T-helper 9 cell (primary cell): ENCODE data around the gene FSTL1.

Source experiments
- DNase-seq: peaks from one replicate; pipeline ENCODE4 v3.0.0-alpha.2; 2020

The FSTL1 gene

DNA sequence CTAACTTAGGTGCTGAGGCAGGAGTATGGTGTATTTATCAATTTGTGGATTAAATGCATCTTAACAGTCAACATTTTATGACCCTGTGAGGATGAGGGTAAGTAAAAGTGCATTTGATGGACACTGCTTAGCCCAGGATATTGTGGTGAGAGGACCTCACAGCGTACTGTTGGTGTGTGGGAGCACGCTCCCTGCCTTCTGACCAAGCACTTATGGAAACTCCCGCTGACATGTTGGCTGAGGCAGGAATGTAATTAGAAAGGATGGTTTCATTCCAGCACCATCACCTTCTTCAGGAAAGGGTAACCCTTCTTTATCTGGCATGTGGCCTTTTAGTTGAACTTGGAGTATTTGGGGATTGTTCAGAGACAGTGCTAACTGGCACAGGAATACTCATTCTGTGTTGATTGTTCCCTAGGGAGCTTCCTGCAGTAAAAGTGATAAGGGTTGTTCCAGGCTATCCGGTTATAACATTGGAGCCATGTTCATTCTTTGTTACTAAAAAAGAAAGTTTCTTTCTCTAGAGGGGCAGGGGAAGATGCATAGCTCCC is 11.7 kb upstream of the FSTL1 start:
- no peak for DNase-seq

- DNase-seq: no peak
Measured at GRCh38 chr3:120461416-120461815, 10.6 kb upstream of the FSTL1 start.

DNA sequence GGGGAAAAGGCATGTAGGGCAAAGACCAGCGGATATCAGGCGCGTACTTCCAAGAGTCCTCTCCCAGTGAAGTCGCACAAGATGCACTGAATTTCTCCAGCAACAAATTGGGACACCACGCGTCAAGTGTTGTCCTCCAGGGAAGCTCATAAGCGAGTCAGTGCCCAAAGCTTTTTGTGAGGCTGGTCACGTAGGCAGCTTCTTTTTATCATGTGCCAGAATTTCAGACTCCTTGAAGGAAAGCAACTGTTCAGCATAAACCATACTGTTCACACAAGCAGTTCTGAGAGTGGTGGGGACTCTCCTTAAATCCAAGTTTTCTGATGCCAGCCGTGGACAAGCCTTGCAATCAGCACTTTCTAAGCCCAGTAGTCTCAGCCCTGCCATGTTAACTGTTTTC is 10.1 kb upstream of the FSTL1 start:
- no peak for DNase-seq

GRCh38 chr3:120460181-120460790 is 9.5 kb upstream of the FSTL1 start:
- DNase-seq: no peak

DNA sequence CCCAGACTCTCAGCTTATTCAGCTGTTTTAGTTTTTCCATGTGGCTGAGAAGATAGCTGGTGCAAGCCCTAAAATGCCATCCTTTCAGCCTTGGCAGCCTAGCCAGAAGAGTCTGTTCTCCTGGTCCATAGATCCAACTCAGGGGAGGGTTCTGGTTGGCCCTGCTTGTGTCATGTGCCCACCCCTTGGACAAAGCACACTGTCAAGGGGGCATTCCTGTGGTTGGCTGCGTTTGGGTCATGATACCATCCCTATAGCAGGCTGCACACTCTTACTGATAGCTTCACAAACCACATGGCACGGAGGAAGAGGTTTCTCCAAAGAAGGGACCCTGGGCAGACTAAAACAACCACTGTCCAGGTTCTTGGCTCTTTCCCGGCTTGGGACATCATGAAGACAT is 8.4 kb upstream of the FSTL1 start:
- no peak for DNase-seq

DNA sequence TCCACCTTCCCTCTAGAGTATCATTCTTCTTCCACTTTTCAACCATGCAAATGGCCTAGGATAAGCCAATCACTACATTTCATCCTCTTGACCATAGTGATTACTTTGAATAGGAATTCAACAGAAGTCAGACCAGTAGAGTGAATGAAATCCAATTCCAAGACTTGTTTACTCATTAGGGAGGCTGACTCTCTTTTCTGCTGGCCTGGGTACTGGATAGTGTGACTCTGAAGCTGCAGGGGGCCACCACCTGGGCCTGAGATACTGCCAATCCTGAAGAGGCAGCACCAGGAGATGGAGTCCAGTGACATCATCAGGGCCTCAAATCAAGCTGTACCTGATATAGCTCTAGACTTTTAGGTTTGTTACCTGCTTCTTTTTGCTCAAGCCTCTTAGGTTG is 7.0 kb upstream of the FSTL1 start:
- no peak for DNase-seq

GRCh38 chr3:120454076-120454689 is 3.4 kb upstream of the FSTL1 start:
- DNase-seq: no peak

DNA sequence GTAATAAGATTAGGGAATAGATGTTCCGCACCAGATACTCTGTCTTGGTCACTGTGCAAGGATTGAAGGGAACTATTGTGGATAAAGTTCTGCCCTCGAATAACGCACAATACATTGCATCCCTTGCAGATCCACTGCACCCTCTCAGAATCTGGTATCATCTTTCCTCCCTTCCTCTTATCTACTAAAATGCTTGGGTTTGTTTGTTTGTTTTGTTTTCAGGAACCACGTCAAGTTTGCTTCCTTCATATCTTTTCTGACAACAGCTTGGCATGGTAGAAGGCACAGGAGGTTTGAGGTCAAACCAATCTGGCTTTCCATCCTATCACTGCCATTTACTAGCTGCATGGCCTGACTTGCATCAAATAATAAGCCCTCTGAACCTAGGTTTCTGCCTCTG is 2.0 kb upstream of the FSTL1 start:
- DNase-seq: no peak

- no peak for DNase-seq
Measured at GRCh38 chr3:120451806-120452205, 1.0 kb upstream of the FSTL1 start.

DNA sequence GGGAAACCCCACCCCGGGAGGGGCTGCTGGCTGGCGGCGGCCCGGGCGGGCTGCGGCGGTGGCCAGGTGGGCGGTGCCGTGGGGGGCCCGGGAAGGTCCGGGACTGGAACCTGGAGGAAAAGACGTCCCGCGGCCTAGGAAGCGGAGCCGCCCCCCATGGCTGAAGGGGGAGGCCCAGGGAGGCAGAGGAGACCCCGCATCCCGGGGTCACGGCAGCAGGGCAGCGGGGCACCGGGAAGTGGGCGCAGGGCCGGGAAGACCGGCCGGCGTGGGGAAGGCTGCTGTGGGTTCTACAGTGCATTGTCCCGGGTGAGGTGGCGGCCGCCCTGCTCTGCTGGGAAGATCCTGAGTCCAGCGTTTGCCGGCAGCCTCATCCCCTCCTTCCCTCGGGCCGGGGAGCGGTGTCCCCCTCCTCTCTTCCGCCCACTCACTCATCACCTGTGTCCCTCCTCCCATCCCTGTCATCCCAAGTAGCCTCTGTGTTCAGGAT is 525 bp upstream of the FSTL1 start:
- no peak for DNase-seq

DNA sequence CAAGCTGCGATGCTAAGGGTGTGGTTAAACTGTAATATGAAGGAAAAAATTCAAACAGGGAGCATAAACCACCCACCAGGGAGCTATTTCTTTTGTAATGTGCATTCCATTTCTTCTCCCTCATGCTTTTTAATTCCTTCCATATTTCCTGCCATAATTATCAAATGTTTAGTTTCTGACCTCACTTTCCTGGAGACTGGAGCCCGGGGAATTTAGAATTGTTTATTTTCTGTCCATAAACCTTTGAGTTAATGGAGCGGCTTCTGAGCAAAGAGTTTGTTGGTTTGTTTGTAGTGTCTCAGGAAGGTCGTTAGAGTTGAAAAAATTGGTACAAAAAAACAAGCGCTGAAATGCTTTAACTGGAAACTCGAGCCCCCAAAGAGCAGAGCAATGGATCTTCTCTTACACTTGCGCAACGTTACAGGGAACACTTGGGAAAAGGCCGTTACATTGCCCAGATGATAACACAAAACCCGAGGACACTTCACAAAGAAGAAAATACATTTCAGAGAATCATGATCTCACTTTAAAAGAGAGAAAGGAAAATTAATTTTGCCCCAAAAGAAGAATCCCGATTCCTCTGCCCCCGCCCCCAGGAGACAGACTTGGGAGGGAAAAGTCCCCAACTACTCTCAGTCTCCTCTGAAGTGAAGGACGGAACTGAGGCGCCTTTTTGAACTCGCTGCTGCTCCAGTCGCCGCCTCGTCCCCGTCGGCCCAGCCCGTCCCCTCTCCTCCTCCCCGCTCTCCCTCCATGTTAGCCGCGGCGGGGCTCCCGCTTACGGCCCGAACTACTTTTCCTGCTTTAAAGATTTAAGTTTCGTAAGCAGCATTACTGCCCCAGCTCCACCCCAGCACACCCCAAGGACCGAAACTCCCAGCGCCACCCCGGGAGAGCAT is 842 bp downstream of the FSTL1 start:
- DNase-seq: no peak

- no peak for DNase-seq
Measured at GRCh38 chr3:120449251-120449650, 1.5 kb downstream of the FSTL1 start.

DNA sequence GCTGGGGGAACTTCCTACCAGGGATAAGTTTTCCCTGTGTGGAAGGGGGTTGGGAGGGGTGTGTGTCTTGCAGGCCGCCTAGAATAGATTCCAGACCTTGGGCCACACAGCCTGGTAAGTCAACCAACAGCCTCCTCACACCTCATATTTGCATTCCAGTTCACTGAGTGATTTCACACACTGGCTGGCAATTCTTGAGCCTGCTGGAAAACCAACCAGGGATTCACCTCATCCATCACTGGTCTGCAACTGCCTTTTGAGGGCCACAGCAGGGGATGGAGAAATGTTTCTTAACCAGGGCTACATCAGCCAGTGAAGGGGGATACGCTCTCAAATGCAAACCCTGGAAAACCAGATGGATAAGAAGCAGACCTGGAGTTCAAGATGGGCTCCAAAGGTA is 2.0 kb downstream of the FSTL1 start:
- DNase-seq: no peak

GRCh38 chr3:120446891-120447668 is 3.7 kb downstream of the FSTL1 start:
- no peak for DNase-seq

DNA sequence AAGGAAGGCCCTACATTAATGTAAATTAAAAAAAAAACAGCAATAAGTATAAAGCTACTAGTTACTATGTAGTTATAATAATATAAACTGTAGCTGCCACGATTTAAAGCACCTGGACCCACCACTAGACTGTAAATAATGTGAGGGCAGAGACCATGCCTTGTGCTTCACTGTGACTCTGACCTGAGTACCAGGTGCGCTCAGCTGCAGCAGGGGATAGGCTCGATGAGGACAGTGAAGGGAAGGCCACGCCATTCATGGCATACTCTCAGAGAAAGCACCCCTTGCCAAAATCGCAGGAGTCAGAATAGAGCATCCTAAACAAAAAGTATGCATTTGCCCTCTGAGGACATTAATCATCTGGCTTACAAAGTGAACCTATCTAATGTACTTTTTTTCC is 5.1 kb downstream of the FSTL1 start:
- DNase-seq: no peak

GRCh38 chr3:120443626-120444123 is 7.1 kb downstream of the FSTL1 start:
- no peak for DNase-seq

GRCh38 chr3:120442975-120443517 is 7.7 kb downstream of the FSTL1 start:
- no peak for DNase-seq

- no peak for DNase-seq
Measured at GRCh38 chr3:120441776-120442175, 9.0 kb downstream of the FSTL1 start.

DNA sequence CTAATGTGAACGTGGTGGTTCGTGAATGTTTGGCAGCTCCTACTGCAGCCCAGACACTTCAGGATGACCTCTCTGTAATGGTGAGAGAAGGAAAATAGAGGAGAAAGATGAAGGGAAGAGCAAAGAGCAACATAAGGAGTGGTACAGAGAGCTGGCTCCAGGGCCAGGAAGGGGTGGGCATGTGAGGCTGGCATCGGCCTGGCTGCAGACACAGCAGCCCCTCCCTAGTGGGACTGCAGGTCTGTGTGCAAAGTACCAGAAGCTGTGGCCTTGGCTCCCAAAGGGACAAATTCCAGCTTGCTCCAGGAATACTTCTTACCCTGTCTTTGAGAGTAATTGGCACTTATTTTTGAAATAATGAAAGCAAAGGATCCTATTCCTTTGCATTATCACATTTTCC is 10.0 kb downstream of the FSTL1 start:
- no peak for DNase-seq

DNA sequence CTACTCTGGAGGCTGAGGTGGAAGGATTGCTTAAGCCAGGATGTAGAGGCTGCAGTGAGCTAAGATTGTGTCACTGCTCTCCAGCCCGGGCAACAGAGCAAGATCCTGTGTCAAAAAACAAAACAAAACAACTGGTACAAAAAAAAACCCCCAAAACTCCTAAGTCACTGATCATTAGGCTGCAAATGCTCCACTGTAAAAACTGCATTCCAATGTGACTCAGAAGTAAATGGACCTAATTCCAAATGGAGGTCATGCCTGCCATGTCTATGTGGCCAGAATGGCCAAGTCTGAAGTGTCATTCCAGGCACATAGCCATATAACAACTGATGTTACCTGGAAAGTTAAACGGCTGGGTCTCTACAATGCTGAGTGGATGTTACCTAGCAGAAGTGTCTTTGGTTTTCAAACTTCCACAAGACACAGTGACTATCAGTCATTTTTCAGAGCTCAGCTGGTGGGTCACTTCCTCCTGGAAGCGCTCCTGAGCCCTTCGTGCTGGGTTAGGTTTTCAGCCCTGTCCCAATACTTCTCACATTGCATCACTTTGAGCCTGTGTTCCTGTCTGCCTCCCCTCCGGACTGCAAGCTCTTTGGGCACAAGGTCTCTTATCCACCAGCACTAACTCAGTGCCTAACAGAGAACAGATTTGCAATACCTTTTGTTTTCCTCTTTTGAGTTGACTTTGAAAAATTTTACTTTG is 10.6 kb downstream of the FSTL1 start:
- no peak for DNase-seq

DNA sequence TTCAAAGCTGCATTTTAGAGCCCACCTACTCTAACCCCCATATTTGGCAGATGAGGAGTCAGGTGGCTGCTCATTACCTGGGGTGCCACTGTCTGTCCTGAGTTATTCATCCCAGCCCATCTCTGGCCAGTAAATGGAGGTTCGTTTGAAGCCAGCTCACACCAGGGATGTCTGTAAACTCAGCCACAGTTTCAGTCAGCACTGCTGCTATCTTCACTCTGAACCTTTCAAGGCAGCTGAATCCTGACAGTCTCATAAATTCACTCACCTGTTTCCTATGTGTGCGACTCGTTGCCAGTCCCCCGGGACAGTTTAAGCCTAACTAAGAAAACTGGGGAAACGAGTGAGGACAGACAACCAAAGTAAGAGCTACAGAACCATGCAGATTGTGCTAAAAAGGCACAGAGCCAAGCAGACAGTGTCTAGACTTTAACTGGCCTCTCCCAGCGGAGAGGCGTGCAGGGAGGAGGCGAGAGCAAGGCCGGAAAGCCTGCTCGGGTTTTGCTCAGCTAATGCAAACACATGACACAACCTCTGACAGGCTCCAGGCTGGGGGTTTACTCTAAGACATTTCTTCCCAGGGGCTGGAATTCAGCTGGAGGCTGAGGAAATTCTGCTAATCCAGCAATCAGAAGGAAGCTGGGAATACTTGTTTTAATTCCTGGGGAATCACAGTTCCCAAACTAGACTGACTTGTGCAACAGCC is 12.0 kb downstream of the FSTL1 start:
- no peak for DNase-seq
